Ovary (tissue), 9 donors: ENCODE data around the gene TBC1D1. TPM values are rescaled to one million over a fixed set of nuclear protein-coding genes. Genes with fewer than 3 reads are reported as not detected.

Experiments
- DNase-seq, 5 donors: peaks; one replicate each; pipeline ENCODE4 v3.0.0-alpha.2; 2019 to 2020
- H3K27ac ChIP-seq, 2 donors: fragments of 200-600 bp; one replicate each; pipeline versions ENCODE4 v1.5.1 to v1.8.0; 2019 to 2022
- H3K27me3 ChIP-seq: fragments of 200-600 bp; one replicate; pipeline ENCODE4 v1.8.0; 2022
- H3K36me3 ChIP-seq: fragments of 200-600 bp; sonication (generic); one replicate; pipeline ENCODE4 v1.5.1; 2019
- H3K4me1 ChIP-seq: one replicate; pipeline ENCODE4 v1.8.1; 2013; ENCODE audit warnings: mild to moderate bottlenecking, moderate library complexity; ENCODE audit not compliant: insufficient read depth
- H3K4me3 ChIP-seq: fragments of 200-600 bp; sonication (generic); one replicate; pipeline ENCODE4 v1.5.1; 2017
- H3K9me3 ChIP-seq, 2 donors: fragments of 200-600 bp in 1 of 2; sonication (generic) in 1 of 2; one replicate each; pipeline versions ENCODE4 v1.5.1 to v1.8.1; 2013 to 2019; ENCODE audit warnings: mild to moderate bottlenecking in 1 of 2, moderate library complexity in 1 of 2
- EP300 ChIP-seq: sonication (generic); formaldehyde crosslinking; IDR thresholded peaks from one replicate; pipeline ENCODE4 v1.6.1; 2017; ENCODE audit warnings: antibody characterized with exemption
- POLR2A ChIP-seq: fragments of 450-650 bp; IDR thresholded peaks from one replicate; pipeline ENCODE4 v1.6.1; 2017; ENCODE audit warnings: antibody characterized with exemption, mild to moderate bottlenecking, moderate library complexity
- WGBS, 3 donors: extraction: QIAGEN DNeasy Blood & Tissue Kit in 1 of 3; methylation state at CpG; one replicate each; pipeline versions ENCODE4 v1.1.5 to v1.1.7; 2013 to 2017; 5-methylcytosine and 5-hydroxymethylcytosine counted together
- intact Hi-C, 4 donors: fragments of 100-400 bp; cut with DNase I; formaldehyde crosslinking; loops; one replicate each; pipeline versions ENCODE4 v1.11.0 to v1.15.1; 2022 to 2023
- polyA plus RNA-seq, 2 donors: library from polyadenylated mRNA; stranded (reverse); fragments of 200-250 nt in 1 of 2; fragments of 350-450 nt in 1 of 2; fragmentation: Illumina TruSeq in 1 of 2; extraction: RNeasy Lipid Tissue Mini Kit (QIAGEN cat#74804) in 1 of 2; gene quantifications; one replicate each; pipeline ENCODE4 v1.2.3, GENCODE V29; 2013 to 2014
- total RNA-seq, 7 donors: library from RNA; depleted of rRNA in 2 of 7; stranded (reverse); fragments of >200 nt in 2 of 7; fragmentation: NEBNext Ultra II Directional in 3 of 7; extraction: Animal tissue kit (Norgen Biotek cat#: 25700) in 3 of 7; gene quantifications; one replicate each; pipeline versions ENCODE4 v1.1.0 to v1.2.4, GENCODE V29; 2016 to 2023
- TF ChIP-seq, protein P1 (sequence below), 3 donors: fragments of 450-650 bp in 2 of 3; fragments of 200-600 bp in 1 of 3; IDR thresholded peaks; one replicate each; pipeline versions ENCODE4 v1.5.1 to v1.8.0; 2016 to 2022; ENCODE audit warnings: antibody characterized with exemption in 3 of 3, mild to moderate bottlenecking in 1 of 3
- donor health status: DM: no; HTN: no; CAD: no; lungs with moderate emphysema.
- donor health status: DM: no; HTN: no; CAD: no.
- donor health status: Bipolar disorder and iron deficiency.
- donor health status: DM: yes; HTN: yes; CAD: no.
- donor health status: DM: no; HTN: no; CAD: no.
- donor health status: DM: yes; HTN: yes; CAD: no.

TBC1D1 gene
- total and polyA plus RNA-seq, 9 donors = 39.5 to 104 (median 63.9) TPM

DNA sequence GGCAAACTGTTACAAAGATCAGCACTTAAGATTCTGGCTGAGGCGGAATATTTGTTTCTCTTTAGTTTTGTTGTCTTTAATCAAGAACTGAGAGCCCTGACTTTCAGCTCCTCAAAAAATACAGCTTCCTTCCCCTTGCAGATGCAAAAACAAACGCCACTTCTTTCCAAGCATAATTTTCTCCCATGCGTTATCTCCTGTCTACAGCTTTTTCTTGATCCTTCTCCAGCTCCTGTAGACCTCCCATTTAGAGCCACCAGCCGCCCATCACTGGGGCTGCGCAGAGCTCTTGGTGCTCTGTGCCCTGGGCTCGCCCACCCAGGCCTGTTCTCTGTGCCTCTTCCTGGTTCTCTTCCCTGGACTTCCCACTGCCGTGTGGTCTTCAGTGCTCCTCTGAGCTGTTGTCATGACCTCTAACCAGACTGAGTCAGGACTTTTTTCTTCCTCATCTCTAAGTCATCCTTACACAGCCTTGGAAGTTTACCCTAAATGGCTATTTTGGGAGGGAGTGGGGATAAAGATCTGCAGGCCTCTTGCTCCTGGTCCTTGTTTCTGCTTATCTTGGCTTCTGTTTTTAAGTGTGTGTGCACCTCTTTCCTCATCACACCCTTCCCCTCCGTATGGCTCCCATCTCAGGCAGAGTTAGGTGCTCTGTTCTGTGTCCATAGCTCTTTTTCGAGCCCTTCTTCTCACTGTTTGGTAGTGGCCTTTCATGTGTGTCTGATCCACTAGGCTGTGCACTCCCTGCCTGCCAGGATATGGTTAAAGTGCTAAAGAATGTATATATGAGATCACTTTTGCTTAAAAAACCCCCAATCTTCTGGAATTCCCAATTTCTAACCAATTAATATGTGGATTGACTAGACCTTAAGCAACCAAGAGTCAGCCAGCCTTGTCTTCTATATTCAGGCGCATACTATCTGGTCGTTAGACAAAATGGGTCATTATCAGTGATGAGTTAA is 191.8 kb downstream of the TBC1D1 start:
- H3K27ac ChIP-seq = peak overlapping the region; percentile 32 to 50
- DNase-seq = no peak
- intact Hi-C loops = no loop called here
- TF ChIP-seq, protein P1, sequence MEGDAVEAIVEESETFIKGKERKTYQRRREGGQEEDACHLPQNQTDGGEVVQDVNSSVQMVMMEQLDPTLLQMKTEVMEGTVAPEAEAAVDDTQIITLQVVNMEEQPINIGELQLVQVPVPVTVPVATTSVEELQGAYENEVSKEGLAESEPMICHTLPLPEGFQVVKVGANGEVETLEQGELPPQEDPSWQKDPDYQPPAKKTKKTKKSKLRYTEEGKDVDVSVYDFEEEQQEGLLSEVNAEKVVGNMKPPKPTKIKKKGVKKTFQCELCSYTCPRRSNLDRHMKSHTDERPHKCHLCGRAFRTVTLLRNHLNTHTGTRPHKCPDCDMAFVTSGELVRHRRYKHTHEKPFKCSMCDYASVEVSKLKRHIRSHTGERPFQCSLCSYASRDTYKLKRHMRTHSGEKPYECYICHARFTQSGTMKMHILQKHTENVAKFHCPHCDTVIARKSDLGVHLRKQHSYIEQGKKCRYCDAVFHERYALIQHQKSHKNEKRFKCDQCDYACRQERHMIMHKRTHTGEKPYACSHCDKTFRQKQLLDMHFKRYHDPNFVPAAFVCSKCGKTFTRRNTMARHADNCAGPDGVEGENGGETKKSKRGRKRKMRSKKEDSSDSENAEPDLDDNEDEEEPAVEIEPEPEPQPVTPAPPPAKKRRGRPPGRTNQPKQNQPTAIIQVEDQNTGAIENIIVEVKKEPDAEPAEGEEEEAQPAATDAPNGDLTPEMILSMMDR (IDR thresholded peaks at IDR 0.05) = no peak
- TF ChIP-seq POLR2A = no peak
- no peak for TF ChIP-seq EP300
- WGBS, 3 donors = 50 to 61% (median 60%) methylated on average over 11 of the region's 11 CpGs
- H3K4me3 ChIP-seq = no peak overlapping the region
- peaks cover 32% of the 10 kb centered on the region for H3K4me1 ChIP-seq
- H3K27me3 ChIP-seq = no peaks in the 10 kb centered on the region
- H3K9me3 ChIP-seq = no peaks in the 10 kb centered on the region
- H3K36me3 ChIP-seq = no peaks in the 10 kb centered on the region

DNA sequence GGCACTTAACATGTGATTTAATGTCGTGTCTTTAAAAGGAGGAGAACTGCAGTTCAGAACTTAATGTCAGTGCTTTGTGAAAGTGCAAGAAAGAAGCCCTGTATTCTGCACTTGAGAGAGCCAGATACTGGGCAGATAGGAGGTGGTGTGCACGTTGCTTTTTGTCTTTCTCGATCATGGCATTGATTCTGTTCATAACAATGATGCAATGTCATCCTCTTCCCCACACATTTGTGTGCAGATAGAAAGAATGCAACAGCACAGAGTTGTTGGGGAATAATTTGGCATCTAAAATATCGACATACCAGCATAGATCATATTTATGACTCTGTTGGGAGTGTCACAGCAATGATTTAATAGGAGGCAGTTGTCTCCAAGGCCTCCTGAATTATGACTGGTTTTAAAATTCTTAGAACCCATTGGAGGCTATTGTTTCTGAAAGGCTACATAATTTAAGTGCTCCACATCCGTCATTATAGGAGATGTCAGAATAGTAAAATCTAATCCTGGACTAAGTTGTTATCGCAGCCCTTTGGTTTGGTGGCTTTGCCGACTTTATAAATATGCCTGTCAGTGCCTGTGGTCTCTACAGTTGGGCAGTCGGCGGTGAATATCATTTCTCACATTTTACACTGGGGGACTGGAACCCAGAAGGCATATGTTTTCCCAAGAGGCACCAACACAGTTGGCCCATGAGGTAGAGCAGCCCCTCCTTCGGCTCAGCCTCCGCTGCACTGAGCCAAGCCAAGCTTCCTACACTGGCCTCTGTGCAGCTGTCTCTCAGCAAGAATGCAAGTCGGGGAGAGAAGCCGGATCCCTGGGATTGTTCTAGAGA is 194.2 kb downstream of the TBC1D1 start:
- intact Hi-C loops = no loop called here
- Histone ChIP-seq H3K27ac (peak overlapping the region in 1 of 2 donors; percentile 59), H3K9me3 (no peaks in the 10 kb centered on the region), H3K4me1 (peaks cover 36% of the 10 kb centered on the region), H3K4me3 (no peak overlapping the region), H3K36me3 (no peaks in the 10 kb centered on the region), H3K27me3 (no peaks in the 10 kb centered on the region)
- DNase-seq = no peak
- WGBS, 3 donors = 34 to 44% (median 40%) methylated on average over 13 of the region's 13 CpGs
- no peak for TF ChIP-seq POLR2A
- TF ChIP-seq EP300 = no peak
- TF ChIP-seq, protein P1 (IDR thresholded peaks at IDR 0.05) = no peak

DNA sequence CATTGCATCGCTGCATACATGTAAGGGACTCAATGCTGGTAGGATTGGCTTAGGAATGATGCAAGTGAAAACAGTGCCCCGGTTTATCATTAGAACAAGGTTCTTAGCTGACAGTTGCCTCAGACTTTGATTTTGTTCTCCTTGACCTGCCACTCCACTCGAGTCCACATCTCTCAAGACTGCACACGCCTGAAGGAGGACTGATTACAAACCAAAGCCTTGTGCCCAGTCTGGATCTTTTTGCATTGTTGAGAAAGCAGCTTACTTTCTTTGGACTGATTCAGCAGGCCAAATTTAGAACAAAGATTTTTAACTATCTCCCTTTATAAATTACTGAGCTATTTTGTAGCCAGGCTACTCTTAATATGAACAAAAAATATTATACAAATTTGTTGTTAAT is 194.9 kb downstream of the TBC1D1 start:
- Histone ChIP-seq H3K9me3 (no peaks in the 10 kb centered on the region), H3K27me3 (no peaks in the 10 kb centered on the region), H3K36me3 (no peaks in the 10 kb centered on the region), H3K27ac (peak overlapping the region in 1 of 2 donors; percentile 59), H3K4me3 (no peak overlapping the region), H3K4me1 (peaks cover 32% of the 10 kb centered on the region)
- no peak for DNase-seq
- TF ChIP-seq POLR2A = no peak
- TF ChIP-seq, protein P1 (IDR thresholded peaks at IDR 0.05) = no peak
- no peak for TF ChIP-seq EP300
- WGBS, 3 donors = 9 to 26% (median 17%) methylated on average over 4 of the region's 4 CpGs
- intact Hi-C loops = no loop called here

DNA sequence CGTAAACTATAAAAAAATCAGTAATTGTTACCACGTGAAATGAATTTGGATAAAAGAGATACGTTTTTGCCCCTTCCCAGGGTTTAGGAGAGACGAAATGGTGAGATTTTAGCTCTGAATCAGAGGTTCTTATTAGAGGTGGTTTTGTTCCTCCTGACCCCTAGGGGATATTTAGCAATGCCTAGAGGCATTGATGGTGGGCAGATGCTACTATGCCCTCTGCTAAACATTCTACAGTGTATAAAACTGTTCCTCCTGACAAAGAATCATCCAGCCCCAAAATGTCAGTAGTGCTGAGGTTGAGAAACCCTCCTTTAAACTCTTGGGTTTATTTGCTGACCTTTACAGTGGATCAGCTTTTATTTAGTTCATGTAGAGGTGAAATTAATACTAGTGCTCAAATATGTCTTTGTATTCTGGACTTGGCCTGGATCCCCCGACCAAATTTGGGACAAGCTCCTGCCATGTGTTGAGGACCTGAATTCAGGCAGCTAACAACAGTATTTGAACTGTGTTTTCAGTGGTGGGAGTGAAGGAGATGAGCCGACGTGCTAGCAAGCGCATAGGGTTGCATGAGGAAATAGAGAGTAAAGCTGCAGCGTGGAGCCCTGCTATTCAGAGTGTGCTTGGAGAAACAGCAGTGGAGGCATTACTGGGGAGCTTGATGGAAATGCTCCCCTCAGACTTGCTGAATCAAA is 195.4 kb downstream of the TBC1D1 start:
- Histone ChIP-seq H3K9me3 (no peaks in the 10 kb centered on the region), H3K27me3 (no peaks in the 10 kb centered on the region), H3K36me3 (no peaks in the 10 kb centered on the region), H3K4me1 (peaks cover 32% of the 10 kb centered on the region), H3K27ac (peak overlapping the region in 1 of 2 donors; percentile 59), H3K4me3 (no peak overlapping the region)
- WGBS, 3 donors = 43 to 45% (median 45%) methylated on average over 9 of the region's 9 CpGs
- no peak for TF ChIP-seq EP300
- TF ChIP-seq, protein P1 (IDR thresholded peaks at IDR 0.05) = no peak
- no peak for DNase-seq
- intact Hi-C loops = no loop called here
